Activated T-cell treated with anti-CD3 and anti-CD28 coated beads, Interleukin-2, amount 50 U/mL, for 72 hours (primary cell): ENCODE measurements around the gene ANXA1. TPM values are rescaled to one million over a fixed set of nuclear protein-coding genes. Genes with fewer than 3 reads are reported as not detected.
"Not testable (repeated sequence)": the region's sequence is repeated elsewhere in the genome, so short reads cannot be mapped to it uniquely, and the experiment has no call there.

ENCODE experiments used
- ATAC-seq, 2 donors: fragments of 150-1000 bp; cut with Tn5 transposase; replicated peaks in 1 of 2; 2 replicates each; pipeline ENCODE4 v1.10.0; 2021; ENCODE audit warnings: moderate library complexity in 2 of 2, mild to moderate bottlenecking in 1 of 2
- DNase-seq, 2 donors: peaks; one replicate each; pipeline ENCODE4 v3.0.0; 2021 to 2022; ENCODE audit warnings: mixed read lengths in 1 of 2
- H3K27ac Mint-ChIP-seq: one replicate; pipeline ENCODE4 v1.8.0; 2022; ENCODE audit warnings: mild to moderate bottlenecking, moderate library complexity, mixed read lengths
- H3K27me3 Mint-ChIP-seq: one replicate; pipeline ENCODE4 v1.8.0; 2022; ENCODE audit warnings: low read depth, mixed read lengths
- H3K36me3 Mint-ChIP-seq, 2 donors: one replicate each; pipeline ENCODE4 v1.8.0; 2022; ENCODE audit warnings: mixed read lengths in 2 of 2, mild to moderate bottlenecking in 1 of 2; ENCODE audit not compliant: insufficient read depth in 2 of 2
- H3K4me1 Mint-ChIP-seq: one replicate; pipeline ENCODE4 v1.8.0; 2022; ENCODE audit warnings: low read depth, mixed read lengths
- H3K4me3 Mint-ChIP-seq, 2 donors: one replicate each; pipeline ENCODE4 v1.8.0; 2022; ENCODE audit warnings: mild to moderate bottlenecking in 2 of 2, mixed read lengths in 2 of 2, moderate library complexity in 2 of 2
- H3K9me3 Mint-ChIP-seq, 2 donors: one replicate each; pipeline ENCODE4 v1.8.0; 2022; ENCODE audit warnings: mixed read lengths in 2 of 2
- total RNA-seq, 2 donors: library from RNA; stranded (reverse); gene quantifications; one replicate each; pipeline ENCODE4 v1.2.3, GENCODE V29; 2022

ANXA1 gene
- total RNA-seq, 2 donors from 2014 or later: 16.7 to 51.1 TPM

DNA sequence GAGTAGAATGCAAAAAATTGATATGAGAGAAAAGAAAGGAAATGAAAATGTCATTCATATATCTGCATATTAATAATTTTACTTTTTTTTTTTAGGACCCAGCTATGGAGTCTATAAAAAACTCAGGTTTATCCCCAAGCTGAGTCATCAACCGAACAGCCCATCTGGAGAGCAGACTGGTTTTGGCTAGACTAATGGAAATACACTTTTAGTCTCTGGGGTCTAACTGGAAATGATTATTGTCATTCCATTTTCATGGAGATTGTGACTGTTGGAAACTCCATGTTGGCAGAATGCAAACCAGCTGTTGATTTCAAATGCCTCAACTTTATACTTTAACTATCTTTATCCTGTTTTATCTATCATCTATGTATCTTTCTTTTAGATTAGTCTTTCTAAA is 28.7 kb downstream of the ANXA1 start:
- H3K36me3 Mint-ChIP-seq: no peaks in the 10 kb centered on the region
- H3K4me3 Mint-ChIP-seq: no peak overlapping the region
- H3K9me3 Mint-ChIP-seq: no peaks in the 10 kb centered on the region
- no peaks in the 10 kb centered on the region for H3K27me3 Mint-ChIP-seq
- H3K27ac Mint-ChIP-seq: peak overlapping the region; percentile 77
- ATAC-seq (no peak), DNase-seq (no peak)
- H3K4me1 Mint-ChIP-seq: peaks cover 28% of the 10 kb centered on the region

DNA sequence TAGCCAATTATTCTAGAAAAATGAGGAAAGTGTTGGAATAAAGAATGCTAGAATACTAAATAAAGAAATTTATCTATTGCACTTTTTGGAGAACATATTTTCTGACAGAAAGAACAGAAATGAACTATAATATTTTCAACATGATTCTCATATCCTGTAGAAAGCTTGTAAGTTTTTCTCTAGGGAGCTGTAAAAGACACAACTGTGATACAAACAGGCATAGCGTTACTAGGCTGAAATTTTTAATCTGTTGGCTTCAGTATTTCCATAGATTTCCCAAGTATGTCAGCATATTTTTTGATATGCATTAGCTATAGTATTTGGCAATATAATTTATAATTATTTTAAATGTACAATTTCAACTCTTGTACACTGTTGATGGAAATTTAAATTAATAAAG is 31.3 kb downstream of the ANXA1 start:
- Mint-ChIP-seq H3K4me1 (peaks cover 23% of the 10 kb centered on the region), H3K36me3 (no peaks in the 10 kb centered on the region), H3K9me3 (no peaks in the 10 kb centered on the region), H3K4me3 (no peak overlapping the region), H3K27me3 (peaks cover 6% of the 10 kb centered on the region), H3K27ac (no peak overlapping the region)
- DNase-seq (no peak), ATAC-seq (no peak)

DNA sequence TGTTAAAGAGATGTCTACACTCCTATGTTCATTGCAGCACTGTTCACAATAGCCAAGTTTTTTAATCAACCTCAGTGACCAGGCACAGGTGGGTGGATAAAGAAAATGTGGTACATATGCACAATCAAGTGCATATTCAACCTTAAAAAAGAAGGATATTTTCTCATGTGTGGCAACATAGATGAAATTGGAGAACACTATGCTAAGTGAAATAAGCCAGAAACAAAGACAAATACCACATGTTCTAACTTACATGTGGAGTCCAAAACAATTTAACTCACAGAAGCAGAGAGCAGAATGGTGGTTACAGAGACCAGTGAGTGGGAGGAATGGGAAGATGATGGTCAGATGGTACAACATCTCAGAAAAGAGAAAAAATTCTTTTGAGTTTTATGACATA is 31.8 kb downstream of the ANXA1 start:
- Mint-ChIP-seq H3K9me3 (no peaks in the 10 kb centered on the region), H3K27ac (no peak overlapping the region), H3K36me3 (peaks cover 0 to 2% of the 10 kb centered on the region in 2 donors), H3K4me3 (no peak overlapping the region), H3K4me1 (peaks cover 18% of the 10 kb centered on the region), H3K27me3 (peaks cover 6% of the 10 kb centered on the region)
- ATAC-seq (no peak), DNase-seq (no peak)

DNA sequence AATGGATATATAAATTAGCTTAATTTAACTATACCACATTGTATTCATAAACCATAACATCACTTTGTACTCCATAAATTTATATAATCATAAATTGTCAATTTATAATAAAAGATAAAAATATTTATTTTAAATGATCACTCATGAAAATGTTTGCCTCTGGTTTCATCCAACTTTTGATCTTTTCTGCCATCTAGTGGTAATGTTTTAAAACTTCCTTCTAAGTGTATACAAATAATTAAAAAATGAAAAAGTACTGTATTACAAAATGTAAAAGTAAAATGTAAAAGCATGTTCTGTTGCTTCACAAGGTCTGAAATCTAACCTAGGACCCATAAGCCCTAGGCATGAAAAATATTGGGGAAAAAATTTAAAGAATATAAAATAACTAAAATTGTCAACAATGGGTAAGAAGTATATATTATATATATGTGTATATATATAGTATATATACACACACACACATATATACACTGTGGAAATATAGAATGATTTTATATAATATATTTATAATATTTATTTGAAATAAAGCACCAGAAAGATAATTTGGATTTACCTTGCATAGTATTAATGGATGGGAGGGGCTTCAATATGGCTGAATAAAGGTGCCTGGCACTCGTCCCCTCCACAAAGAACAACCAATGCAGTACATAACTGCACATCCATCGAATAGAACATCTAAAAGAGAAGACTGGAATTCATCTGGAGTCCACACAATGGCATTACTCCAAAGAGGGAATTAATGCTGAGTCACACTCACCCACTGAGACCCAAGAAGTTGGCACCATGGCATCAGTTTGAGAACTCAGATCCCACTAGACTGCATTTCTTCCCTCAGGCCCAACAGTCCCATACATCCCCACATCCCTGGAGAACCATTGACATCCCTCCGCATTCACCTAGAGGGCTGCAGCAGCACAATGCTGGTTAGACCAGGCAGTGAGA is 32.5 kb downstream of the ANXA1 start:
- Mint-ChIP-seq H3K36me3 (peaks cover 0 to 2% of the 10 kb centered on the region in 2 donors), H3K27ac (no peak overlapping the region), H3K4me3 (no peak overlapping the region), H3K27me3 (peaks cover 6% of the 10 kb centered on the region), H3K9me3 (no peaks in the 10 kb centered on the region), H3K4me1 (peaks cover 11% of the 10 kb centered on the region)
- ATAC-seq: no peak
- no peak for DNase-seq

DNA sequence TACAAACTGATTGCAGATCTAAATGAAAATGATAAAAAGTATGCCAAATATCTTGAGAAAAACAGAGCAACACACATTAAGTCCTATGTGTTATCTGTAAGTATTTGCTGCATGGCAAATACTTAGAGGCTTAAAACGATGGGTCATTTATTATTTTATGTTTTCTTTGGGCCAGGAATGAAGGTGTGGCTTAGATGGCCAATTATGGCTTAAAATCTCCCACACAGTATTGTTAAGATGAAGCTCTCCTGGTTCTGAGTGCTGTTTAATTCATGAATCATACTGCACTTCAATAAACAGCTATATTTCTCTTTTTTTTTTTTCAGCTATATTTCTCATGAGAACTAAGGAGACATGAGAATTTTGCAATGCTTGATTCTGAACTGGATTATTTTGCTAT is 39.4 kb downstream of the ANXA1 start:
- not testable (repeated sequence) for H3K27ac Mint-ChIP-seq, H3K36me3 Mint-ChIP-seq, H3K27me3 Mint-ChIP-seq, H3K4me3 Mint-ChIP-seq, H3K9me3 Mint-ChIP-seq, H3K4me1 Mint-ChIP-seq, DNase-seq, ATAC-seq

DNA sequence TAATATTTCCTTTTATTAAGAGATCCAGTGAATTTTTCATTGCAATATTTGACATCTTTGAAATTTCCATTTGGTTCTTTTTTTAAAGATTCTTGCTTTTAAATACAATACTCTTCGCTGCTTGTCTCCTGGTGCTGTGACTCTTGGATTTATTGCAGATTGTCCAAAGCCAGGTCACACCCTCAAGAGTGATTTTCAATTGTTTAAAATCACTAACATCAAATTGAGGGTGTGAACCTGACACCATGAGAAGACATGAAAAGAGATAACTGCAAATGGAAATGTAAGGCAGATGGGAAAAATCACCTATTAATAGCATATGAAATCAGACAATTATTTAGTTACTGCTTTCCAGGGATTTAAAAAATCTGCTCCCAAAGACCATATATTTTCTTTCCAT is 42.6 kb downstream of the ANXA1 start:
- H3K36me3 Mint-ChIP-seq: no peaks in the 10 kb centered on the region
- H3K4me1 Mint-ChIP-seq: no peaks in the 10 kb centered on the region
- H3K9me3 Mint-ChIP-seq: no peaks in the 10 kb centered on the region
- DNase-seq: no peak
- H3K4me3 Mint-ChIP-seq: no peak overlapping the region
- ATAC-seq: no peak
- H3K27me3 Mint-ChIP-seq: peaks cover 6% of the 10 kb centered on the region
- H3K27ac Mint-ChIP-seq: no peak overlapping the region

DNA sequence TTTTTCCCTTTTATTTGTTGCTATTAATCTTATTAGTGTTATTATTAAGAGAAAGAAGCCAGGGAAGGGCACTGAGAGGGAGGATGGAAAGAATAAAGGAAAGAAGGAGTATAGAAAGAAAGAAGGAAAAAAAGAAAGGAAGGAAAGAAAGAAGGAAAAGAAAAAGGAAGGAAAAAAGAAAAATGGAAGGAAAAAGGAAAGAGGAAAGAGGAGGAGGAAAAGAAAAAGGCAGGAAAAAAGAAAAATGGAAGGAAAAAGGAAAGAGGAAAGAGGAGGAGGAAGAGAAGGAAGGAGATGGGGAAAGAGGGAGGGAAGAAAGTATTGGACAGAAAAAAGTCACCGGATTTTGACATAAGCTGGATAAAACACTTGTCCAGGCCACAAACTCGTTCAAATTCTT is 47.8 kb downstream of the ANXA1 start:
- no peak for DNase-seq
- Mint-ChIP-seq H3K27ac (no peak overlapping the region), H3K27me3 (peaks cover 6% of the 10 kb centered on the region), H3K4me3 (no peak overlapping the region), H3K9me3 (no peaks in the 10 kb centered on the region), H3K4me1 (peaks cover 5% of the 10 kb centered on the region), H3K36me3 (no peaks in the 10 kb centered on the region)
- no peak for ATAC-seq

DNA sequence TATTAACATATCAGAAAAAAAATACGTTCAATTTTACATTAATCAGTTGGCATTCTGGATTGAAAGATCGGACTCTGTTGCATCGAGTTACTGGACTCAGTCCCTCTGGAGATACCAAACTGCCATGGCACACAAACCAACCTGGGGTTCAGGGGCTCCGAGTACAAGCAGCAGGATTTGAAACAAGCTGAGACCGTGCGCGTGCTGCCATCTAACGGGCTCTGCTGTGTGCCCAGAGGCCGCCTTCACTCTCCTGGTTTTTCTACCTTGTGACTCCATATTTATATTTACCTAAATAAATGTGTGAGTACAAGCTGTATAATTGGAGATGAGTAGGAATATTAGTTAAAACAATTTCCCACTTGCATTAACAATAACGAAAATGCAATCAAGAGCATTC is 48.2 kb downstream of the ANXA1 start:
- Mint-ChIP-seq H3K27ac (no peak overlapping the region), H3K4me3 (no peak overlapping the region), H3K4me1 (peaks cover 5% of the 10 kb centered on the region), H3K9me3 (no peaks in the 10 kb centered on the region), H3K36me3 (no peaks in the 10 kb centered on the region), H3K27me3 (peaks cover 6% of the 10 kb centered on the region)
- DNase-seq (no peak), ATAC-seq (no peak)

DNA sequence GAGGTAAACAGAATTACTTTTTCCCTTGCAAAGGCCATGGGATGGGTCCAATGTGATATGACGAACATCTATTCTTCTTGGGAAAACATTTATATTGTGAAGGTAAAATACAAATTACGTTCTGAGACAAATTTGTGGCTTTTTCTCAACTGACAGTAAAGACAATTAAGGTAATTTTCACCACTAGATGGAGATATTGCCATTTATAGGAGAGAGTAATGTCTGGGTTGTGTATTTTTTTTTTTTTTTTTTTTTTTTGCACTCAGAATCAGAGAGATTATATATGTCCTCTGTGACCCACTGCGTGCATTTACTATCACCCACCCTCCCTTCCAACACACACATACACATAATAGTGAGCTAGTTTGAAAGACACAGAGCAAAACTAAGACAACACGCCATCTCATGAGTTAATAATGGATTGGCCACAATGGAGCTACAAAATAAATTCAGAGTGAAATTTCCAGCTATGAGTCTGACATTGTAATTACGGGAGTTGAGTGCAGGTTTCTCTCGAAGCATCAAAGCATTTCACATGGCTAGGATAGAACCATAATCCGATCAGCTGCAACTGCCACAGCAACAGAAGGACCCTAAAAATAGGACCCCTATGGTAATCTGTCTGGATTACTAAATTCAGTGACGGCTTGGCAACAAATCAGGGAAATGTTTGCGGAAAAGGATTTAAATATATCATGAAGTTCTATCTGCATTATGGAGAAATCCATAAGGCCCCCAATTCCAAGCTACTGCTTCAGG is 49.2 kb downstream of the ANXA1 start:
- ATAC-seq: peak; percentile 27 to 73
- H3K36me3 Mint-ChIP-seq: no peaks in the 10 kb centered on the region
- no peak for DNase-seq
- peaks cover 5% of the 10 kb centered on the region for H3K4me1 Mint-ChIP-seq
- peaks cover 5% of the 10 kb centered on the region for H3K27me3 Mint-ChIP-seq
- no peak overlapping the region for H3K4me3 Mint-ChIP-seq
- no peak overlapping the region for H3K27ac Mint-ChIP-seq
- no peaks in the 10 kb centered on the region for H3K9me3 Mint-ChIP-seq

DNA sequence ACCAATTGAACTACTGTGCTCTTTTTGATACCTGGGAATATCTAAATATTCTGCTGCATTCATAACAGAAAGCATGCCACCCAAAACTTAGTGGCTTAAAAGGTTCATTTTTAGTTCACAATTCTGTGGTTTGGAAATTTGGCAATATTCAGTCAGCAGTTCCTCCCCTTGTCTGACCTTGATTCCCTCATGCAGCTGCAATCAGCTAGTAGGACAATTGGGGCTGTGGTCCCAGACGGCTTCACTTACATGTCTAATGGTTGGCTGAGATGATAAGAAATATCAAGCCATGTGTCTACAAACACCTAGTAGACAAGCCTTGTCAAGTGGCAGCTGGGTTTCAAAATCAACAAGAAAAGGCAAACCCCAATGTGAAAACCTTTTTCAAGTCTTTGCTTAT is 51.3 kb downstream of the ANXA1 start:
- H3K4me3 Mint-ChIP-seq: no peak overlapping the region
- H3K36me3 Mint-ChIP-seq: no peaks in the 10 kb centered on the region
- DNase-seq: no peak
- no peaks in the 10 kb centered on the region for H3K9me3 Mint-ChIP-seq
- peaks cover 5% of the 10 kb centered on the region for H3K4me1 Mint-ChIP-seq
- H3K27me3 Mint-ChIP-seq: peaks cover 10% of the 10 kb centered on the region
- no peak overlapping the region for H3K27ac Mint-ChIP-seq
- ATAC-seq: no peak

DNA sequence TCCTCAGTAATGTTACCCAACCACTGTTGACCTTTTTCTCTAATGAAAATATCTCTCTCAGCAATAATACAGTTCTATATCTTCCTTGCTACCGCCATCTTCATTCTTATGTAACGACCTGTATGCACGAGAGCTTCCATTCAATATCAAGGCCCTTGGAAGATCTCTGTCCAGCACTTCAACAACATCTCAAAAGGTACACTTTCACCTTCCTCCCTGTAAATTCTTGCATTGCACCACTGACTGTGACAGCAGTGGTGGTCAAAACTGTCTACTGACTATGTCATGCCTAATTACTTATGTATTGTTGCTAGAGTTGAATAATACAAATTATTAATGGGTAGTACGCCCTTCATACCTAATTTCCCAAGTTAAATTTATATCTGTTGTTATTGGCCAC is 53.3 kb downstream of the ANXA1 start:
- H3K27ac Mint-ChIP-seq: no peak overlapping the region
- H3K9me3 Mint-ChIP-seq: no peaks in the 10 kb centered on the region
- DNase-seq (no peak), ATAC-seq (no peak)
- peaks cover 5% of the 10 kb centered on the region for H3K4me1 Mint-ChIP-seq
- H3K36me3 Mint-ChIP-seq: no peaks in the 10 kb centered on the region
- H3K4me3 Mint-ChIP-seq: no peak overlapping the region
- H3K27me3 Mint-ChIP-seq: peaks cover 24% of the 10 kb centered on the region

DNA sequence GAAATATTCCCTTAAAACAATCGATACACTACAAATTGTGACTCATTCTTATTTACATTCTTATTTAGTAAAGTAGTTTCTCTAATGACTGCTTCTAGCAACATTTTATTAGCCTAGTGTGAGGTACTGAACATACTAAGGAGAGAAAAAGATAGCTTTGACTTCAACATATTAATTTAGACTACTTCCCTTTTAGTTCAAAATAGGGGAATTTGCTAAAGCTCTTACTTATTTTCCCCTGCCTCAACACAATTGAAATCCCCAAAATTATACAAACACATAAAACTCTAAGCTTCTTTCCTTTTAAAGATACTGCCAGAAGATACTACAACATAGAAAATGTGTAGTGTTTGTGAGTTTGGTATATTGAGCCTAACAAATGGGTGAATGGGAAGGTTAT is 55.2 kb downstream of the ANXA1 start:
- Mint-ChIP-seq H3K27ac (no peak overlapping the region), H3K36me3 (no peaks in the 10 kb centered on the region), H3K4me3 (no peak overlapping the region), H3K4me1 (peaks cover 5% of the 10 kb centered on the region), H3K9me3 (no peaks in the 10 kb centered on the region), H3K27me3 (peaks cover 24% of the 10 kb centered on the region)
- ATAC-seq (no peak), DNase-seq (no peak)

DNA sequence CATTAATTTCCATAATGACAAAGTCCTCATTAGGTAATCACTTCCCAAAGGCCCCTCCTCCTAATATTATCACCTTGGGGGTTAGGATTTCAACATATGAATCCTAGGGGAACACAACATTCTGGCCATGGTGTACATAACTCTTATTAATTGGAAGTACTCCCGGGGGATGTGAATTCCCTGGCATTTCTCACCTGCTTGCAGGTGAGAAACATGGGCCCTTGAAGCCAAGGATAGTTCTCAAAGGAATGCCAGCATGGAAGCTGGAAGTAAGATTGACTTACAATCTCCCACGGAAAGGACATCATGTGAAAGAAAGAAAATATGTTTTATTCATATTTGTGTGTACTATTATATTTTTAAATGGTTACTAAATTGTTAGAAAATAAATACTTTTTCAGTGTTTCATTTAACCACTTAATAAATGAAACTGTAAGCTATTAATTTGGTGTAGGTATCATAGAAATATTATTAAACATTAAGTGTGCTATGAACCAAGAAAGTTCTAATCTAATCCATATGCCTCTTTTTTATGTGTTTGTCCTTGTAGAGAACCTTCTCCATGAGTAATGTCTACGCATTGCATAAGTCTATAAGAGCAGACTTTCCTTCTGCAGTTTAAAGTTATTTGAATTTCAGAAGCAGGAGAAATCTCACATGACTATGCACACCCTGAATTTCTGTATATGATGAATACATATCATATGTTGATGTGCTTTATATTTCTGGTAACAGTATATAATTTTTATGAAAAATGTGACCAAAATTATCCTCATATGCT is 59.4 kb downstream of the ANXA1 start:
- no peak overlapping the region for H3K27ac Mint-ChIP-seq
- no peak overlapping the region for H3K4me3 Mint-ChIP-seq
- H3K36me3 Mint-ChIP-seq: no peaks in the 10 kb centered on the region
- H3K9me3 Mint-ChIP-seq: no peaks in the 10 kb centered on the region
- peaks cover 45% of the 10 kb centered on the region for H3K27me3 Mint-ChIP-seq
- ATAC-seq (no peak), DNase-seq (no peak)
- H3K4me1 Mint-ChIP-seq: peaks cover 15% of the 10 kb centered on the region
